HEK293 (cell line): ENCODE data around the gene HES1.
A peak's percentile ranks its signal among the peaks of the same experiment; 100 is the strongest.

Experiments
- EGR2 ChIP-seq: fragments of 450-650 bp; formaldehyde crosslinking; IDR thresholded peaks from 2 replicates; pipeline ENCODE4 v1.5.1; 2016; ENCODE audit warnings: low read depth, missing biosample characterization, missing genetic modification characterization
- KLF1 ChIP-seq: fragments of 450-650 bp; formaldehyde crosslinking; IDR thresholded peaks from 2 replicates; pipeline ENCODE4 v1.5.1; 2016; ENCODE audit warnings: missing biosample characterization, missing genetic modification characterization
- SP7 ChIP-seq: fragments of 450-650 bp; formaldehyde crosslinking; IDR thresholded peaks from 2 replicates; pipeline ENCODE4 v1.5.1; 2016; ENCODE audit warnings: missing biosample characterization, missing genetic modification characterization
- WT1 ChIP-seq: fragments of 450-650 bp; formaldehyde crosslinking; IDR thresholded peaks from 2 replicates; pipeline ENCODE4 v1.5.1; 2016; ENCODE audit warnings: missing biosample characterization, missing genetic modification characterization
- ZBTB1 ChIP-seq: fragments of 450-650 bp; formaldehyde crosslinking; IDR thresholded peaks from 2 replicates; pipeline ENCODE4 v1.5.1; 2016; ENCODE audit warnings: missing biosample characterization, missing genetic modification characterization
- ZBTB17 ChIP-seq: fragments of 450-650 bp; formaldehyde crosslinking; IDR thresholded peaks from 2 replicates; pipeline ENCODE4 v1.5.1; 2016; ENCODE audit warnings: missing biosample characterization, missing genetic modification characterization
- ZFHX2 ChIP-seq: fragments of 450-650 bp; formaldehyde crosslinking; conservative IDR thresholded peaks from 2 replicates; pipeline ENCODE4 v1.5.1; 2016; ENCODE audit warnings: missing biosample characterization, missing genetic modification characterization
- ZFP69B ChIP-seq: fragments of 450-650 bp; formaldehyde crosslinking; IDR thresholded peaks from 2 replicates; pipeline ENCODE4 v1.5.1; 2016; ENCODE audit warnings: missing biosample characterization, missing genetic modification characterization
- ZNF10 ChIP-seq: fragments of 450-650 bp; formaldehyde crosslinking; IDR thresholded peaks from 2 replicates; pipeline ENCODE4 v1.5.1; 2017; ENCODE audit warnings: missing biosample characterization, missing genetic modification characterization
- ZNF174 ChIP-seq: fragments of 450-650 bp; formaldehyde crosslinking; IDR thresholded peaks from 2 replicates; pipeline ENCODE4 v1.5.0; 2017; ENCODE audit warnings: missing biosample characterization, mild to moderate bottlenecking, missing genetic modification characterization
- ZNF175 ChIP-seq: fragments of 450-650 bp; formaldehyde crosslinking; IDR thresholded peaks from 2 replicates; pipeline ENCODE4 v1.5.1; 2016; ENCODE audit warnings: missing biosample characterization, missing genetic modification characterization
- ZNF2 ChIP-seq: fragments of 450-650 bp; formaldehyde crosslinking; IDR thresholded peaks from 2 replicates; pipeline ENCODE4 v1.5.1; 2016; ENCODE audit warnings: missing biosample characterization, missing genetic modification characterization
- ZNF221 ChIP-seq: fragments of 450-650 bp; formaldehyde crosslinking; IDR thresholded peaks from 2 replicates; pipeline ENCODE4 v1.5.1; 2017; ENCODE audit warnings: missing biosample characterization, missing genetic modification characterization, borderline replicate concordance
- ZNF335 ChIP-seq: fragments of 450-650 bp; formaldehyde crosslinking; conservative IDR thresholded peaks from 2 replicates; pipeline ENCODE4 v1.5.1; 2016; ENCODE audit warnings: missing biosample characterization, missing genetic modification characterization
- ZNF341 ChIP-seq: fragments of 450-650 bp; formaldehyde crosslinking; IDR thresholded peaks from 2 replicates; pipeline ENCODE4; 2016; ENCODE audit warnings: low read depth, missing biosample characterization, missing genetic modification characterization
- ZNF350 ChIP-seq: fragments of 450-650 bp; formaldehyde crosslinking; IDR thresholded peaks from 2 replicates; pipeline ENCODE4 v1.5.0; 2017; ENCODE audit warnings: missing biosample characterization, mild to moderate bottlenecking, missing genetic modification characterization
- ZNF473 ChIP-seq: fragments of 450-650 bp; formaldehyde crosslinking; IDR thresholded peaks from 2 replicates; pipeline ENCODE4 v1.5.1; 2017; ENCODE audit warnings: missing biosample characterization, missing genetic modification characterization
- ZNF558 ChIP-seq: fragments of 450-650 bp; formaldehyde crosslinking; IDR thresholded peaks from 2 replicates; pipeline ENCODE4 v1.5.1; 2016; ENCODE audit warnings: missing biosample characterization, missing genetic modification characterization
- ZNF571 ChIP-seq: fragments of 450-650 bp; formaldehyde crosslinking; IDR thresholded peaks from 2 replicates; pipeline ENCODE4 v1.5.0; 2017; ENCODE audit warnings: missing biosample characterization, missing genetic modification characterization
- ZNF600 ChIP-seq: fragments of 450-650 bp; formaldehyde crosslinking; IDR thresholded peaks from 2 replicates; pipeline ENCODE4 v1.5.1; 2016; ENCODE audit warnings: missing biosample characterization, missing genetic modification characterization
- ZNF777 ChIP-seq: fragments of 450-650 bp; formaldehyde crosslinking; IDR thresholded peaks from 2 replicates; pipeline ENCODE4 v1.5.1; 2017; ENCODE audit warnings: missing biosample characterization, missing genetic modification characterization, borderline replicate concordance
- TF ChIP-seq, protein P1 (sequence below): fragments of 450-650 bp; formaldehyde crosslinking; IDR thresholded peaks from 2 replicates; pipeline ENCODE4 v1.5.1; 2016; ENCODE audit warnings: missing biosample characterization, missing genetic modification characterization
- TF ChIP-seq, protein P2 (sequence below): fragments of 450-650 bp; formaldehyde crosslinking; IDR thresholded peaks from 2 replicates; pipeline ENCODE4 v1.5.1; 2016; ENCODE audit warnings: missing biosample characterization, missing genetic modification characterization
- TF ChIP-seq, protein P3 (sequence below): fragments of 450-650 bp; formaldehyde crosslinking; IDR thresholded peaks from 2 replicates; pipeline ENCODE4 v1.5.1; 2016; ENCODE audit warnings: missing biosample characterization, missing genetic modification characterization
- TF ChIP-seq, protein P4 (sequence below): IDR thresholded peaks from 2 replicates; pipeline ENCODE4 v1.6.1; 2011; ENCODE audit warnings: mild to moderate bottlenecking, low read depth, low read length, borderline replicate concordance
- TF ChIP-seq, protein P5 (sequence below): fragments of 450-650 bp; formaldehyde crosslinking; IDR thresholded peaks from 2 replicates; pipeline ENCODE4; 2016; ENCODE audit warnings: missing biosample characterization, missing genetic modification characterization
- TF ChIP-seq, protein P6 (sequence below): sonication (generic); formaldehyde crosslinking; IDR thresholded peaks from 2 replicates; pipeline ENCODE4 v1.8.1; 2022; ENCODE audit warnings: mild to moderate bottlenecking, moderate library complexity, missing genetic modification reagents

The HES1 gene

DNA sequence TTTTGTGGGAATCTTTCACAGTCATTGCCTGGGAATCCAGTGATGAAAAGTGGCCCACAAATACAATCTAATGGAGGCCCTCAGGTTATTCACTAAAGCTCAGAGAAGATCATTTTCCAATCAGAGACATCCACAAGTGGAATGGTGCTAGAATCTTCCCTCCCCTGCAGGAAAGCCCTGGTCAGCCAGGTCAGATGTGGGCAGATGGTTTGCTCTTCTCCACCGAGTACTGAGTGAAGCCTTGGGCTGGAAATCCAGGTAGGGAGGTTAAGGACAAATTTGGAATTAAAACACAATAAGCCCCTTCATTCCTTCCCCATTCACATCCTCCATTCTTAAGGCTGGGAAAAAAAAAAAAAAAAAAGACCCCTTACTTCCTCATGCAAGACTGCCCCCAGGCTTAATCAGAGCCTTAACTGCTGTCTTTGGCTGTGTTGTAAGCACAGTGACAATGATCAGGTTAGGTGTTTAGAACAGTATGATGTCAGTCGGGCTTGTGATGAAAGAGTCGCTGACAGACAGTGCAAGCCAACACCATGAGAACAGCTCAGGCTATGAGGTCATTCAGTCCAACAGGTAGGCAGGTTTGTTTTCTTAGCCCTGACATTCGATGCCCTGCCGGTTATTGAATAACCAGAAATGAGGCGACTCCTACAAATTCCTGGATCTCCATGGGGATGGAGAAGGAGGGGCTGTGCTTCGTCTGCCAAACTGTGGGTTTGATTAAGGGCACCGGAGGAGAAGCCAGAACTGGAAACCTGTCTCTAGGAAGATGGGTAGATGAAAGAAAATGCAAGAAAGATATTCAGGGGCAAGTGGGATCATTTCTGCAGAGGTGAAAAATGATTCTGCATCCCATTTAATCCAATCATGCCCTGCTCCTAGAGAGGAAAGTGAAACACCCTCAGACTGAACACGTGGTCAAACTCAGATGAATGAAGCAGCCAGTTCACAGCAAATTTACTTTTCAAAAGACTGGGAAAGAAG lies 23.5 kb upstream of the HES1 start (continued):
- TF ChIP-seq, protein P1, sequence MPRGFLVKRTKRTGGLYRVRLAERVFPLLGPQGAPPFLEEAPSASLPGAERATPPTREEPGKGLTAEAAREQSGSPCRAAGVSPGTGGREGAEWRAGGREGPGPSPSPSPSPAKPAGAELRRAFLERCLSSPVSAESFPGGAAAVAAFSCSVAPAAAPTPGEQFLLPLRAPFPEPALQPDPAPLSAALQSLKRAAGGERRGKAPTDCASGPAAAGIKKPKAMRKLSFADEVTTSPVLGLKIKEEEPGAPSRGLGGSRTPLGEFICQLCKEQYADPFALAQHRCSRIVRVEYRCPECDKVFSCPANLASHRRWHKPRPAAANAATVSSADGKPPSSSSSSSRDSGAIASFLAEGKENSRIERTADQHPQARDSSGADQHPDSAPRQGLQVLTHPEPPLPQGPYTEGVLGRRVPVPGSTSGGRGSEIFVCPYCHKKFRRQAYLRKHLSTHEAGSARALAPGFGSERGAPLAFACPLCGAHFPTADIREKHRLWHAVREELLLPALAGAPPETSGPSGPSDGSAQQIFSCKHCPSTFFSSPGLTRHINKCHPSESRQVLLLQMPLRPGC (tag by site-specific recombination), result peak; percentile 74; the same call in 1 of the 2 replicates
- TF ChIP-seq, protein P2, sequence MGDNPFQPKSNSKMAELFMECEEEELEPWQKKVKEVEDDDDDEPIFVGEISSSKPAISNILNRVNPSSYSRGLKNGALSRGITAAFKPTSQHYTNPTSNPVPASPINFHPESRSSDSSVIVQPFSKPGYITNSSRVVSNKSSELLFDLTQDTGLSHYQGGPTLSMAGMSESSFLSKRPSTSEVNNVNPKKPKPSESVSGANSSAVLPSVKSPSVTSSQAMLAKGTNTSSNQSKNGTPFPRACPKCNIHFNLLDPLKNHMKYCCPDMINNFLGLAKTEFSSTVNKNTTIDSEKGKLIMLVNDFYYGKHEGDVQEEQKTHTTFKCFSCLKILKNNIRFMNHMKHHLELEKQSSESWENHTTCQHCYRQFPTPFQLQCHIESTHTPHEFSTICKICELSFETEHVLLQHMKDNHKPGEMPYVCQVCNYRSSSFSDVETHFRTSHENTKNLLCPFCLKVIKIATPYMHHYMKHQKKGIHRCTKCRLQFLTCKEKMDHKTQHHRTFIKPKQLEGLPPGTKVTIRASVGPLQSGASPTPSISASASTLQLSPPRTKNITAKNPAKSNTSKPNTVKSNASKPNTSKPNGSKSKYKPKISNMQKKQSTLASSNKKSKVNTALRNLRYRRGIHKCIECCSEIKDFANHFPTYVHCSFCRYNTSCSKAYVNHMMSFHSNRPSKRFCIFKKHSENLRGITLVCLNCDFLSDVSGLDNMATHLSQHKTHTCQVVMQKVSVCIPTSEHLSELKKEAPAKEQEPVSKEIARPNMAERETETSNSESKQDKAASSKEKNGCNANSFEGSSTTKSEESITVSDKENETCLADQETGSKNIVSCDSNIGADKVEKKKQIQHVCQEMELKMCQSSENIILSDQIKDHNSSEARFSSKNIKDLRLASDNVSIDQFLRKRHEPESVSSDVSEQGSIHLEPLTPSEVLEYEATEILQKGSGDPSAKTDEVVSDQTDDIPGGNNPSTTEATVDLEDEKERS (tag by site-specific recombination), result 0 out of 2 replicates have a peak, but pooled peaks have one; percentile 31
- TF ChIP-seq ZNF221, result no peak
- TF ChIP-seq ZNF2, result peak; percentile 47; the same call in 1 of the 2 replicates
- TF ChIP-seq ZNF341 (tag by site-specific recombination), result no peak
- TF ChIP-seq ZNF174 (tag by site-specific recombination), result no peak
- TF ChIP-seq ZFP69B (tag by site-specific recombination), result peak; percentile 25; the same call in 1 of the 2 replicates
- TF ChIP-seq EGR2 (tag by site-specific recombination), result 0 out of 2 replicates have a peak, but pooled peaks have one; percentile 5
- peak; percentile 72; the same call in 1 of the 2 replicates for TF ChIP-seq ZNF558
- no peak for TF ChIP-seq ZNF571 (tag by site-specific recombination)
- TF ChIP-seq ZBTB1, result no peak
- TF ChIP-seq KLF1, result no peak
- TF ChIP-seq, protein P3, sequence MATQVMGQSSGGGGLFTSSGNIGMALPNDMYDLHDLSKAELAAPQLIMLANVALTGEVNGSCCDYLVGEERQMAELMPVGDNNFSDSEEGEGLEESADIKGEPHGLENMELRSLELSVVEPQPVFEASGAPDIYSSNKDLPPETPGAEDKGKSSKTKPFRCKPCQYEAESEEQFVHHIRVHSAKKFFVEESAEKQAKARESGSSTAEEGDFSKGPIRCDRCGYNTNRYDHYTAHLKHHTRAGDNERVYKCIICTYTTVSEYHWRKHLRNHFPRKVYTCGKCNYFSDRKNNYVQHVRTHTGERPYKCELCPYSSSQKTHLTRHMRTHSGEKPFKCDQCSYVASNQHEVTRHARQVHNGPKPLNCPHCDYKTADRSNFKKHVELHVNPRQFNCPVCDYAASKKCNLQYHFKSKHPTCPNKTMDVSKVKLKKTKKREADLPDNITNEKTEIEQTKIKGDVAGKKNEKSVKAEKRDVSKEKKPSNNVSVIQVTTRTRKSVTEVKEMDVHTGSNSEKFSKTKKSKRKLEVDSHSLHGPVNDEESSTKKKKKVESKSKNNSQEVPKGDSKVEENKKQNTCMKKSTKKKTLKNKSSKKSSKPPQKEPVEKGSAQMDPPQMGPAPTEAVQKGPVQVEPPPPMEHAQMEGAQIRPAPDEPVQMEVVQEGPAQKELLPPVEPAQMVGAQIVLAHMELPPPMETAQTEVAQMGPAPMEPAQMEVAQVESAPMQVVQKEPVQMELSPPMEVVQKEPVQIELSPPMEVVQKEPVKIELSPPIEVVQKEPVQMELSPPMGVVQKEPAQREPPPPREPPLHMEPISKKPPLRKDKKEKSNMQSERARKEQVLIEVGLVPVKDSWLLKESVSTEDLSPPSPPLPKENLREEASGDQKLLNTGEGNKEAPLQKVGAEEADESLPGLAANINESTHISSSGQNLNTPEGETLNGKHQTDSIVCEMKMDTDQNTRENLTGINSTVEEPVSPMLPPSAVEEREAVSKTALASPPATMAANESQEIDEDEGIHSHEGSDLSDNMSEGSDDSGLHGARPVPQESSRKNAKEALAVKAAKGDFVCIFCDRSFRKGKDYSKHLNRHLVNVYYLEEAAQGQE (tag by site-specific recombination), result no peak
- TF ChIP-seq, protein P4, sequence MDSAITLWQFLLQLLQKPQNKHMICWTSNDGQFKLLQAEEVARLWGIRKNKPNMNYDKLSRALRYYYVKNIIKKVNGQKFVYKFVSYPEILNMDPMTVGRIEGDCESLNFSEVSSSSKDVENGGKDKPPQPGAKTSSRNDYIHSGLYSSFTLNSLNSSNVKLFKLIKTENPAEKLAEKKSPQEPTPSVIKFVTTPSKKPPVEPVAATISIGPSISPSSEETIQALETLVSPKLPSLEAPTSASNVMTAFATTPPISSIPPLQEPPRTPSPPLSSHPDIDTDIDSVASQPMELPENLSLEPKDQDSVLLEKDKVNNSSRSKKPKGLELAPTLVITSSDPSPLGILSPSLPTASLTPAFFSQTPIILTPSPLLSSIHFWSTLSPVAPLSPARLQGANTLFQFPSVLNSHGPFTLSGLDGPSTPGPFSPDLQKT, result no peak
- peak; percentile 86 for TF ChIP-seq ZBTB17
- TF ChIP-seq ZNF10 (tag by site-specific recombination), result 0 out of 2 replicates have a peak, but pooled peaks have one; percentile 12
- peak; percentile 78 for TF ChIP-seq ZNF600
- TF ChIP-seq, protein P5, sequence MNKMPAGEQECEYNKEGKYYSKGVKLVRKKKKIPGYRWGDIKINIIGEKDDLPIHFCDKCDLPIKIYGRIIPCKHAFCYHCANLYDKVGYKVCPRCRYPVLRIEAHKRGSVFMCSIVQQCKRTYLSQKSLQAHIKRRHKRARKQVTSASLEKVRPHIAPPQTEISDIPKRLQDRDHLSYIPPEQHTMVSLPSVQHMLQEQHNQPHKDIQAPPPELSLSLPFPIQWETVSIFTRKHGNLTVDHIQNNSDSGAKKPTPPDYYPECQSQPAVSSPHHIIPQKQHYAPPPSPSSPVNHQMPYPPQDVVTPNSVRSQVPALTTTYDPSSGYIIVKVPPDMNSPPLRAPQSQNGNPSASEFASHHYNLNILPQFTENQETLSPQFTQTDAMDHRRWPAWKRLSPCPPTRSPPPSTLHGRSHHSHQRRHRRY, result no peak
- TF ChIP-seq, protein P6, sequence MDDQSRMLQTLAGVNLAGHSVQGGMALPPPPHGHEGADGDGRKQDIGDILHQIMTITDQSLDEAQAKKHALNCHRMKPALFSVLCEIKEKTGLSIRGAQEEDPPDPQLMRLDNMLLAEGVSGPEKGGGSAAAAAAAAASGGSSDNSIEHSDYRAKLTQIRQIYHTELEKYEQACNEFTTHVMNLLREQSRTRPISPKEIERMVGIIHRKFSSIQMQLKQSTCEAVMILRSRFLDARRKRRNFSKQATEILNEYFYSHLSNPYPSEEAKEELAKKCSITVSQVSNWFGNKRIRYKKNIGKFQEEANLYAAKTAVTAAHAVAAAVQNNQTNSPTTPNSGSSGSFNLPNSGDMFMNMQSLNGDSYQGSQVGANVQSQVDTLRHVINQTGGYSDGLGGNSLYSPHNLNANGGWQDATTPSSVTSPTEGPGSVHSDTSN (CRISPR knock-in tag), result no peak
- TF ChIP-seq ZFHX2 (tag by site-specific recombination), result 0 out of 2 replicates have a peak, but pooled peaks have one; percentile 19
- TF ChIP-seq ZNF175 (tag by site-specific recombination), result no peak
- TF ChIP-seq ZNF335 (tag by site-specific recombination), result 0 out of 2 replicates have a peak, but pooled peaks have one; percentile 46
- TF ChIP-seq ZNF777 (tag by site-specific recombination), result no peak
- TF ChIP-seq SP7, result peak; percentile 77
- TF ChIP-seq WT1, result peak; percentile 63
- TF ChIP-seq ZNF350, result no peak
- TF ChIP-seq ZNF473, result no peak
